Keratinocyte (primary cell): ENCODE data around the gene PPM1M. TPM values are rescaled to one million over a fixed set of nuclear protein-coding genes. Genes with fewer than 3 reads are reported as not detected.

Source experiments
- DNase-seq: peaks from one replicate; pipeline ENCODE4 v3.0.0-alpha.2; 2011; ENCODE audit warnings: low read depth, missing footprints, low spot score
- FAIRE-seq: peaks from 2 replicates; lab custom pipeline; 2011; peaks lifted over from hg19 to GRCh38; lab: Jason Lieb, UNC
- H2AFZ ChIP-seq: 2 replicates; pipeline ENCODE4 v1.6.0; 2012; ENCODE audit warnings: low read length, control low read depth, inconsistent platforms; ENCODE audit not compliant: control insufficient read depth
- H3K27ac ChIP-seq: 2 replicates; pipeline ENCODE4 v1.5.1; 2011; ENCODE audit warnings: low read length; ENCODE audit not compliant: control insufficient read depth, insufficient read depth
- H3K27me3 ChIP-seq: 3 replicates; pipeline ENCODE4 v1.6.0; 2011; ENCODE audit warnings: low read length; ENCODE audit not compliant: control insufficient read depth, insufficient read depth; ENCODE audit errors: extremely low read depth
- H3K36me3 ChIP-seq, 2 experiments: 2 replicates in 1 of 2; 3 replicates in 1 of 2; pipeline ENCODE4 v1.5.1; 2011; ENCODE audit warnings: low read length in 2 of 2, mild to moderate bottlenecking in 1 of 2; ENCODE audit not compliant: control insufficient read depth in 2 of 2, insufficient read depth in 2 of 2; ENCODE audit errors: extremely low read depth in 1 of 2
- H3K4me1 ChIP-seq: 3 replicates; pipeline ENCODE4 v1.5.1; 2011; ENCODE audit warnings: low read length; ENCODE audit not compliant: control insufficient read depth, insufficient read depth; ENCODE audit errors: extremely low read depth
- H3K4me2 ChIP-seq: 3 replicates; pipeline ENCODE4 v1.6.0; 2011; ENCODE audit warnings: low read depth, low read length; ENCODE audit not compliant: control insufficient read depth, insufficient read depth; ENCODE audit errors: extremely low read depth
- H3K4me3 ChIP-seq, 3 experiments: fragments of 200-600 bp in 1 of 3; sonication (generic) in 1 of 3; 2 replicates in 2 of 3; 3 replicates in 1 of 3; pipeline ENCODE4 v1.5.1; 2011 to 2016; ENCODE audit warnings: low read length in 3 of 3, mild to moderate bottlenecking in 3 of 3, control low read depth in 2 of 3, inconsistent platforms in 1 of 3, low read depth in 1 of 3, mixed read lengths in 1 of 3, mixed run types in 1 of 3, moderate library complexity in 1 of 3; ENCODE audit not compliant: control insufficient read depth in 2 of 3, insufficient read depth in 2 of 3; ENCODE audit errors: extremely low read depth in 1 of 3
- H3K79me2 ChIP-seq: 2 replicates; pipeline ENCODE4 v1.6.0; 2012; ENCODE audit warnings: low read length; ENCODE audit not compliant: control insufficient read depth, insufficient read depth
- H3K9ac ChIP-seq: 3 replicates; pipeline ENCODE4 v1.6.0; 2011; ENCODE audit warnings: low read length; ENCODE audit not compliant: control insufficient read depth, insufficient read depth; ENCODE audit errors: extremely low read depth
- H3K9me1 ChIP-seq: 3 replicates; pipeline ENCODE4 v1.6.0; 2011; ENCODE audit warnings: low read length; ENCODE audit not compliant: control insufficient read depth, insufficient read depth; ENCODE audit errors: extremely low read depth
- H3K9me3 ChIP-seq: 2 replicates; pipeline ENCODE4 v1.5.1; 2012; ENCODE audit warnings: low read depth, low read length; ENCODE audit not compliant: control insufficient read depth
- H4K20me1 ChIP-seq: 3 replicates; pipeline ENCODE4 v1.6.0; 2011; ENCODE audit warnings: low read length; ENCODE audit not compliant: control insufficient read depth, insufficient read depth; ENCODE audit errors: extremely low read depth
- EZH2 ChIP-seq: IDR thresholded peaks from one replicate; pipeline ENCODE4 v1.6.1; 2012; ENCODE audit warnings: inconsistent platforms, mild to moderate bottlenecking, low read length, moderate library complexity
- dilution Hi-C: fragments of 300-500 bp; cut with MboI; formaldehyde crosslinking; loops from one replicate; pipeline ENCODE4 v1.7.0; 2020; ENCODE audit warnings: low sequenced_read_pairs; ENCODE audit not compliant: extremely low pct_ligation_motif_present
- polyA plus RNA-seq, 5 experiments: library from polyadenylated mRNA; depleted of rRNA in 3 of 5; stranded (reverse) in 3 of 5; stranded (forward) in 1 of 5; unstranded in 1 of 5; fragments of >200 nt; gene quantifications; 1 replicate in 1 of 5; 2 replicates in 3 of 5; 3 replicates in 1 of 5; pipeline versions ENCODE4 v1.2.1 to v1.2.3, GENCODE V29; 2011 to 2012; ENCODE audit warnings: missing spikeins in 2 of 5, low read depth in 1 of 5, low replicate concordance in 1 of 5
- TF ChIP-seq, protein P1 (sequence below), 3 experiments: IDR thresholded peaks in 1 of 3; conservative IDR thresholded peaks in 1 of 3; optimal IDR thresholded peaks in 1 of 3; 2 replicates in 2 of 3; 3 replicates in 1 of 3; pipeline versions ENCODE3 to v1.5.1; 2011; ENCODE audit warnings: low read length in 3 of 3, mild to moderate bottlenecking in 3 of 3, moderate library complexity in 2 of 3, control low read depth in 1 of 3, inconsistent platforms in 1 of 3; ENCODE audit not compliant: insufficient read depth in 2 of 3; ENCODE audit errors: extremely low read depth in 1 of 3

The PPM1M gene
- polyA plus RNA-seq, 1 donor (not counting 4 experiments of a cell fraction or from before 2014, with no cell fraction given), result 6.4 TPM

- Histone ChIP-seq H2AFZ (no peak overlapping the region), H3K9me1 (peaks cover 5% of the 10 kb centered on the region), H3K79me2 (no peaks in the 10 kb centered on the region), H3K4me3 (no peak overlapping the region), H3K9me3 (no peaks in the 10 kb centered on the region), H3K27ac (peak overlapping the region; percentile 59), H3K9ac (no peak overlapping the region), H3K27me3 (no peaks in the 10 kb centered on the region), H3K4me1 (peaks cover 22% of the 10 kb centered on the region), H3K4me2 (no peak overlapping the region), H3K36me3 (peaks cover 8 to 17% of the 10 kb centered on the region in 2 experiments), H4K20me1 (no peaks in the 10 kb centered on the region)
- FAIRE-seq, result peak; percentile 9
- TF ChIP-seq, protein P1, sequence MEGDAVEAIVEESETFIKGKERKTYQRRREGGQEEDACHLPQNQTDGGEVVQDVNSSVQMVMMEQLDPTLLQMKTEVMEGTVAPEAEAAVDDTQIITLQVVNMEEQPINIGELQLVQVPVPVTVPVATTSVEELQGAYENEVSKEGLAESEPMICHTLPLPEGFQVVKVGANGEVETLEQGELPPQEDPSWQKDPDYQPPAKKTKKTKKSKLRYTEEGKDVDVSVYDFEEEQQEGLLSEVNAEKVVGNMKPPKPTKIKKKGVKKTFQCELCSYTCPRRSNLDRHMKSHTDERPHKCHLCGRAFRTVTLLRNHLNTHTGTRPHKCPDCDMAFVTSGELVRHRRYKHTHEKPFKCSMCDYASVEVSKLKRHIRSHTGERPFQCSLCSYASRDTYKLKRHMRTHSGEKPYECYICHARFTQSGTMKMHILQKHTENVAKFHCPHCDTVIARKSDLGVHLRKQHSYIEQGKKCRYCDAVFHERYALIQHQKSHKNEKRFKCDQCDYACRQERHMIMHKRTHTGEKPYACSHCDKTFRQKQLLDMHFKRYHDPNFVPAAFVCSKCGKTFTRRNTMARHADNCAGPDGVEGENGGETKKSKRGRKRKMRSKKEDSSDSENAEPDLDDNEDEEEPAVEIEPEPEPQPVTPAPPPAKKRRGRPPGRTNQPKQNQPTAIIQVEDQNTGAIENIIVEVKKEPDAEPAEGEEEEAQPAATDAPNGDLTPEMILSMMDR (optimal IDR thresholded peaks at IDR 0.05 in 1 of 3, IDR thresholded peaks at IDR 0.05 in 1 of 3, conservative IDR thresholded peaks at IDR 0.05 in 1 of 3; ENCODE audit: extremely low read depth in 1 of 3, insufficient read depth in 2 of 3, low read length in 3 of 3), result no peak
- TF ChIP-seq EZH2, result no peak
- dilution Hi-C loops, result no loop called here
- no peak for DNase-seq
These were observed 27.5 kb upstream of the PPM1M start for GRCh38 chr3:52218026-52218425.

DNA sequence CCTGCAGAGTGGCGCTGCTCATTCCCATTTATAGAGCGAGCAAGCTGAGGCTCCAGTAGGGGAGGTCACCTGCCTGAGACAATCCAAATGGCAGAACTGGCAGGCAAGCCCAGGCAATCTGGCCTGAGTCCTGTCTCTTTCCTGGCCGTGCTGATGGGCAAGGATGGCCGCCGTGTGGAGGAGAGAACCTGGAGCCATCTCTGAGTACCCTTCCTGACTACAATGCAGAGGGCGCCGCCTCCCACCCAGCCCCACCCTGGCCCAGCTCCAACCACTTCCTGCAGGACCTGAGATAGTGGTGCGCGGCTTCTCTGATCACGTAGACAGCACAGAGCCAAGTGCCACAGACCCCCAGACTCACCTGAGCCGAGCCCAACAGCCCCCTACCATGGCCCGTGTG, 27.1 kb upstream of the PPM1M start:
- no peaks in the 10 kb centered on the region for H4K20me1 ChIP-seq
- H3K36me3 ChIP-seq, result peaks cover 4 to 15% of the 10 kb centered on the region in 2 experiments
- FAIRE-seq (no peak), DNase-seq (no peak)
- H3K27me3 ChIP-seq, result no peaks in the 10 kb centered on the region
- no peaks in the 10 kb centered on the region for H3K9me3 ChIP-seq
- dilution Hi-C loops, result no loop called here
- no peak overlapping the region for H3K9ac ChIP-seq
- H3K9me1 ChIP-seq, result peaks cover 5% of the 10 kb centered on the region
- peaks cover 22% of the 10 kb centered on the region for H3K4me1 ChIP-seq
- H3K4me2 ChIP-seq, result no peak overlapping the region
- TF ChIP-seq, protein P1 (optimal IDR thresholded peaks at IDR 0.05 in 1 of 3, IDR thresholded peaks at IDR 0.05 in 1 of 3, conservative IDR thresholded peaks at IDR 0.05 in 1 of 3; ENCODE audit: extremely low read depth in 1 of 3, insufficient read depth in 2 of 3, low read length in 3 of 3), result no peak
- TF ChIP-seq EZH2, result no peak
- H3K27ac ChIP-seq, result peak overlapping the region; percentile 59
- H3K79me2 ChIP-seq, result no peaks in the 10 kb centered on the region
- no peak overlapping the region for H3K4me3 ChIP-seq
- no peak overlapping the region for H2AFZ ChIP-seq
